KMS-11 (cell line): Measurements from ENCODE around the gene ADAMTS6.
"Not testable (repeated sequence)": the region's sequence is repeated elsewhere in the genome, so short reads cannot be mapped to it uniquely, and the experiment has no call there.

ENCODE experiments used
- H2AFZ ChIP-seq: fragments of 200-600 bp; sonication (generic); 2 replicates; pipeline ENCODE4 v1.6.1; 2016; ENCODE audit warnings: antibody characterized with exemption, mixed run types, low read depth
- H3K27ac ChIP-seq: fragments of 200-600 bp; sonication (generic); 2 replicates; pipeline ENCODE4 v1.6.1; 2016; ENCODE audit warnings: mild to moderate bottlenecking, mixed run types
- H3K27me3 ChIP-seq: fragments of 200-600 bp; sonication (generic); 2 replicates; pipeline ENCODE4 v1.6.1; 2017; ENCODE audit warnings: mild to moderate bottlenecking, low read depth, mixed run types, moderate library complexity; ENCODE audit not compliant: insufficient read depth
- H3K36me3 ChIP-seq: fragments of 200-600 bp; sonication (generic); 2 replicates; pipeline ENCODE4 v1.6.1; 2017; ENCODE audit warnings: mild to moderate bottlenecking, mixed run types; ENCODE audit not compliant: insufficient read depth
- H3K4me1 ChIP-seq: fragments of 200-600 bp; sonication (generic); 2 replicates; pipeline ENCODE4 v1.6.1; 2016; ENCODE audit warnings: mild to moderate bottlenecking, low read depth, mixed run types; ENCODE audit not compliant: poor library complexity, severe bottlenecking
- H3K4me2 ChIP-seq: fragments of 200-600 bp; sonication (generic); 2 replicates; pipeline ENCODE4 v1.7.0; 2016; ENCODE audit warnings: mild to moderate bottlenecking, mixed run types
- H3K4me3 ChIP-seq: fragments of 200-600 bp; sonication (generic); IDR thresholded peaks from 2 replicates; pipeline ENCODE4 v1.6.1; 2017; ENCODE audit warnings: low read depth, low read length, mixed read lengths; ENCODE audit not compliant: insufficient read depth
- H3K79me2 ChIP-seq: fragments of 200-600 bp; sonication (generic); 2 replicates; pipeline ENCODE4 v1.6.1; 2016; ENCODE audit warnings: low read depth, mixed run types; ENCODE audit not compliant: insufficient read depth
- H3K9ac ChIP-seq: fragments of 200-600 bp; sonication (generic); 2 replicates; pipeline ENCODE4 v1.6.1; 2016; ENCODE audit warnings: mild to moderate bottlenecking, mixed run types
- H4K20me1 ChIP-seq: fragments of 200-600 bp; sonication (generic); 2 replicates; pipeline ENCODE4 v1.6.1; 2016; ENCODE audit warnings: mild to moderate bottlenecking, mixed run types; ENCODE audit not compliant: insufficient read depth
- TF ChIP-seq, protein P1 (sequence below): fragments of 200-600 bp; sonication (generic); conservative IDR thresholded peaks from 2 replicates; pipeline ENCODE4 v1.6.1; 2017; ENCODE audit warnings: low read depth, mild to moderate bottlenecking, antibody characterized with exemption, low read length, moderate library complexity, mixed read lengths

Gene ADAMTS6

GRCh38 chr5:65190328-65191053 is 291.2 kb downstream of the ADAMTS6 start:
- no peak overlapping the region for H3K9ac ChIP-seq
- H3K27me3 ChIP-seq = no peaks in the 10 kb centered on the region
- no peak overlapping the region for H2AFZ ChIP-seq
- H4K20me1 ChIP-seq = no peaks in the 10 kb centered on the region
- H3K36me3 ChIP-seq = no peaks in the 10 kb centered on the region
- H3K27ac ChIP-seq = no peak overlapping the region
- TF ChIP-seq, protein P1, sequence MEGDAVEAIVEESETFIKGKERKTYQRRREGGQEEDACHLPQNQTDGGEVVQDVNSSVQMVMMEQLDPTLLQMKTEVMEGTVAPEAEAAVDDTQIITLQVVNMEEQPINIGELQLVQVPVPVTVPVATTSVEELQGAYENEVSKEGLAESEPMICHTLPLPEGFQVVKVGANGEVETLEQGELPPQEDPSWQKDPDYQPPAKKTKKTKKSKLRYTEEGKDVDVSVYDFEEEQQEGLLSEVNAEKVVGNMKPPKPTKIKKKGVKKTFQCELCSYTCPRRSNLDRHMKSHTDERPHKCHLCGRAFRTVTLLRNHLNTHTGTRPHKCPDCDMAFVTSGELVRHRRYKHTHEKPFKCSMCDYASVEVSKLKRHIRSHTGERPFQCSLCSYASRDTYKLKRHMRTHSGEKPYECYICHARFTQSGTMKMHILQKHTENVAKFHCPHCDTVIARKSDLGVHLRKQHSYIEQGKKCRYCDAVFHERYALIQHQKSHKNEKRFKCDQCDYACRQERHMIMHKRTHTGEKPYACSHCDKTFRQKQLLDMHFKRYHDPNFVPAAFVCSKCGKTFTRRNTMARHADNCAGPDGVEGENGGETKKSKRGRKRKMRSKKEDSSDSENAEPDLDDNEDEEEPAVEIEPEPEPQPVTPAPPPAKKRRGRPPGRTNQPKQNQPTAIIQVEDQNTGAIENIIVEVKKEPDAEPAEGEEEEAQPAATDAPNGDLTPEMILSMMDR = no peak
- H3K4me2 ChIP-seq = peak overlapping the region; percentile 11; the same call in 1 of the 2 replicates
- no peak overlapping the region for H3K4me3 ChIP-seq
- no peaks in the 10 kb centered on the region for H3K79me2 ChIP-seq
- peaks cover 12% of the 10 kb centered on the region for H3K4me1 ChIP-seq

DNA sequence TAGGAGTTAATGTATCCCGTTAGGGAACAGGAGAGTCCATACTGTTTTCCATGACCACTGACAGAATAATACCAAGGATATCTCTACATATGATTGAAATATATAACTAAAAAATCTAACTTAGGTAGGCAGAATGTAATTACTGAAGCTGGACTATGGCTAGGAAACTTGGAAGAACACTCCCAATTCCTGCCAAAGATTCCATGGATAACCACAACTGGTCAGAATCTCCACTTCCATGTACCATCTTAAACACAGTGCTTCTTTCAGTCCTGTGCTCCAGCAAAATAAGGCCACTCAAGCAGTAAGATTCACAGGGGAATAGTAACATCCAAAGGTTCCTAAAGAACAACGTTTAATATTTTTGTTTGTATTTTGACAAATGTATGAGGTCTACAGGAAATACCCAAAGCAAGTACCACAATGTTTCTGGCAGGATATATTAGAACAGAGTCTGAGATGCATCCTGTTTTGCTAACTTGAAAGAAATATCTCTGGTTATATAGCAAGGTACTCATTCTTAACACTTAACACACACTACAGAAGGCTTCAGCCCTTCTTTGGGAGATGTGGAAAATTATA is 295.0 kb downstream of the ADAMTS6 start:
- Histone ChIP-seq H3K36me3 (no peaks in the 10 kb centered on the region), H3K9ac (no peak overlapping the region), H3K79me2 (no peaks in the 10 kb centered on the region), H3K27ac (no peak overlapping the region), H3K4me2 (no peak overlapping the region), H2AFZ (no peak overlapping the region), H3K4me1 (peaks cover 12% of the 10 kb centered on the region), H4K20me1 (no peaks in the 10 kb centered on the region), H3K27me3 (no peaks in the 10 kb centered on the region), H3K4me3 (no peak overlapping the region)
- TF ChIP-seq, protein P1 = no peak

GRCh38 chr5:65185468-65185867 is 296.3 kb downstream of the ADAMTS6 start:
- no peak overlapping the region for H3K4me2 ChIP-seq
- H3K4me1 ChIP-seq = peaks cover 9% of the 10 kb centered on the region
- H3K4me3 ChIP-seq = no peak overlapping the region
- no peak overlapping the region for H3K9ac ChIP-seq
- H3K27me3 ChIP-seq = no peaks in the 10 kb centered on the region
- no peaks in the 10 kb centered on the region for H4K20me1 ChIP-seq
- no peaks in the 10 kb centered on the region for H3K79me2 ChIP-seq
- H3K27ac ChIP-seq = no peak overlapping the region
- no peak overlapping the region for H2AFZ ChIP-seq
- no peaks in the 10 kb centered on the region for H3K36me3 ChIP-seq
- TF ChIP-seq, protein P1 = no peak

GRCh38 chr5:65184780-65185179 is 296.9 kb downstream of the ADAMTS6 start:
- Histone ChIP-seq H3K27ac (no peak overlapping the region), H3K9ac (no peak overlapping the region), H3K4me2 (no peak overlapping the region), H3K4me3 (no peak overlapping the region), H3K27me3 (no peaks in the 10 kb centered on the region), H3K79me2 (no peaks in the 10 kb centered on the region), H4K20me1 (no peaks in the 10 kb centered on the region), H3K36me3 (no peaks in the 10 kb centered on the region), H2AFZ (no peak overlapping the region), H3K4me1 (peaks cover 3% of the 10 kb centered on the region)
- TF ChIP-seq, protein P1 = no peak

DNA sequence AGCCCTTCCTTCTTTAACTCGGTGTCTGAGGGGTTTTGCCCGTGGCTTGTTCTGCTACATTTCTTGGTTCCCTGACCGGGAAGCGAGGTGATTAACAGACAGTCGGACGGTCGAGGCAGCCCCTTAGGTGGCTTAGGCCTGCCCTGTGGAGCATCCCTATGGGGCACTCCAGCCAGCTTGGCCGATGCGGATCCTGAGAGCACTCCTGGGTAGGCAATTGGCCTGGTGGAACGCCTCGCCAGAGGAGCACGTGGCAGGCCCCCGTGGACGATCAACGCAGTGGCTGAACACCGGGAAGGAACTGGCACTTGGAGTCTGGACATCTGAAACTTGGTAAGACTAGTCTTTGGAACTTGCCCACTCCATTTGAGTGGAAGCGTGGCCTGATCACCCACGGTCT is 307.5 kb downstream of the ADAMTS6 start:
- not testable (repeated sequence) for H3K79me2 ChIP-seq, H3K9ac ChIP-seq, H4K20me1 ChIP-seq, H3K27ac ChIP-seq, H3K4me1 ChIP-seq, H3K27me3 ChIP-seq, H2AFZ ChIP-seq, H3K36me3 ChIP-seq, H3K4me2 ChIP-seq, H3K4me3 ChIP-seq
